ENCODE data around the gene ZSWIM8. TPM values are rescaled to one million over a fixed set of nuclear protein-coding genes. Genes with fewer than 3 reads are reported as not detected.

The ZSWIM8 gene
- total RNA-seq, 4 donors from 2014 or later: 63.2 to 128 (median 79.3) TPM

- DNase-seq (ENCODE audit: low spot score) (no peak), ATAC-seq (ENCODE audit: low FRiP score) (peak; percentile 24)
- TF ChIP-seq CTCF (IDR thresholded peaks at IDR 0.05): no peak
Measured at GRCh38 chr10:73816917-73817729, 31.7 kb downstream of the ZSWIM8 start.

- ATAC-seq (ENCODE audit: low FRiP score): no peak
- no peak for DNase-seq (ENCODE audit: low spot score)
- TF ChIP-seq CTCF (IDR thresholded peaks at IDR 0.05): no peak
Measured at GRCh38 chr10:73817826-73818225, 32.4 kb downstream of the ZSWIM8 start.

- no peak for DNase-seq (ENCODE audit: low spot score)
- TF ChIP-seq CTCF (IDR thresholded peaks at IDR 0.05): no peak
- ATAC-seq (ENCODE audit: low FRiP score): no peak
Measured at GRCh38 chr10:73818402-73818801, 33.0 kb downstream of the ZSWIM8 start.

- ATAC-seq (ENCODE audit: low FRiP score): no peak
- DNase-seq (ENCODE audit: low spot score): no peak
- no peak for TF ChIP-seq CTCF (IDR thresholded peaks at IDR 0.05)
Measured at GRCh38 chr10:73819081-73819480, 33.7 kb downstream of the ZSWIM8 start.

- ATAC-seq (ENCODE audit: low FRiP score) (peak; percentile 10), DNase-seq (ENCODE audit: low spot score) (no peak)
- TF ChIP-seq CTCF (IDR thresholded peaks at IDR 0.05): no peak
Measured at GRCh38 chr10:73819513-73820093, 34.2 kb downstream of the ZSWIM8 start.

GRCh38 chr10:73823391-73823790 lies 38.0 kb downstream of the ZSWIM8 start:
- ATAC-seq (ENCODE audit: low FRiP score): no peak
- DNase-seq (ENCODE audit: low spot score): no peak
- TF ChIP-seq CTCF (IDR thresholded peaks at IDR 0.05): no peak
